Endothelial cell of umbilical vein (primary cell): ENCODE data around the gene FAM20B. TPM values are rescaled to one million over a fixed set of nuclear protein-coding genes. Genes with fewer than 3 reads are reported as not detected.

ENCODE experiments used
- BruUV-seq: library from RNA; stranded (reverse); fragments of 400-500 nt; replicated peaks from 2 replicates; lab custom pipeline; 2021; lab: Mats Ljungman, UMichigan
- CTCF ChIA-PET: fragments of 300-600, 350-600 bp; sonication (Branson Sonifier 250); formaldehyde crosslinking; loops from one replicate; lab custom pipeline; 2021; ENCODE audit warnings: antibody characterized with exemption, inconsistent platforms; lab: Charles Lee
- POLR2A ChIA-PET: fragments of 300-600, 350-600 bp; sonication (Branson Sonifier 250); formaldehyde crosslinking; loops from one replicate; lab custom pipeline; 2021; ENCODE audit warnings: antibody characterized with exemption, inconsistent platforms; lab: Charles Lee
- DNase-seq: peaks from one replicate; pipeline ENCODE4 v3.0.0-alpha.2; 2011; ENCODE audit warnings: low read depth, low spot score
- FAIRE-seq: peaks from 2 replicates; lab custom pipeline; 2011; peaks lifted over from hg19 to GRCh38; lab: Jason Lieb, UNC
- H2AFZ ChIP-seq: 2 replicates; pipeline ENCODE4 v1.6.0; 2012; ENCODE audit warnings: low read depth, low read length, control low read depth, inconsistent platforms
- H3K27ac ChIP-seq: 2 replicates; pipeline ENCODE4 v1.5.1; 2011; ENCODE audit warnings: low read depth, mild to moderate bottlenecking, control low read depth, low read length, moderate library complexity; ENCODE audit not compliant: insufficient read depth
- H3K27me3 ChIP-seq, 2 experiments: 2 replicates each; pipeline versions ENCODE4 v1.6.0 to v1.6.1; 2011; ENCODE audit warnings: low read length in 2 of 2, mixed read lengths in 1 of 2; ENCODE audit not compliant: control insufficient read depth in 2 of 2, insufficient read depth in 2 of 2
- H3K36me3 ChIP-seq, 2 experiments: 2 replicates in 1 of 2; 3 replicates in 1 of 2; pipeline ENCODE4 v1.5.1; 2011; ENCODE audit warnings: low read length in 2 of 2, mild to moderate bottlenecking in 1 of 2, moderate library complexity in 1 of 2; ENCODE audit not compliant: control insufficient read depth in 2 of 2, insufficient read depth in 2 of 2; ENCODE audit errors: extremely low read depth in 1 of 2
- H3K4me1 ChIP-seq: 3 replicates; pipeline ENCODE4 v1.5.1; 2011; ENCODE audit warnings: mild to moderate bottlenecking, low read length; ENCODE audit not compliant: control insufficient read depth, insufficient read depth; ENCODE audit errors: extremely low read depth
- H3K4me2 ChIP-seq: 2 replicates; pipeline ENCODE4 v1.6.1; 2011; ENCODE audit warnings: low read length, control low read depth, mixed read lengths; ENCODE audit not compliant: insufficient read depth
- H3K4me3 ChIP-seq, 3 experiments: fragments of 200-600 bp in 1 of 3; sonication (generic), shearing (Covaris generic) in 1 of 3; replicated peaks in 1 of 3; 2 replicates each; pipeline ENCODE4 v1.5.1; 2011 to 2016; ENCODE audit warnings: control low read depth in 3 of 3, low read length in 3 of 3, mild to moderate bottlenecking in 2 of 3, inconsistent platforms in 1 of 3, low read depth in 1 of 3, moderate library complexity in 1 of 3; ENCODE audit not compliant: insufficient read depth in 1 of 3
- H3K79me2 ChIP-seq: 2 replicates; pipeline ENCODE4 v1.6.0; 2012; ENCODE audit warnings: low read length, inconsistent platforms; ENCODE audit not compliant: control insufficient read depth, insufficient read depth
- H3K9ac ChIP-seq: replicated peaks from 2 replicates; pipeline ENCODE3; 2011; ENCODE audit warnings: low read length, control low read depth; ENCODE audit not compliant: insufficient read depth; ENCODE audit errors: extremely low read depth
- H3K9me1 ChIP-seq: replicated peaks from 3 replicates; pipeline ENCODE4 v1.6.0; 2011; ENCODE audit warnings: mild to moderate bottlenecking, low read length; ENCODE audit not compliant: control insufficient read depth, insufficient read depth; ENCODE audit errors: extremely low read depth
- H3K9me3 ChIP-seq: replicated peaks from 2 replicates; pipeline ENCODE4 v1.5.1; 2012; ENCODE audit warnings: low read length, inconsistent platforms; ENCODE audit not compliant: control insufficient read depth, insufficient read depth
- H4K20me1 ChIP-seq: replicated peaks from 2 replicates; pipeline ENCODE3; 2011; ENCODE audit warnings: mild to moderate bottlenecking, low read length; ENCODE audit not compliant: control insufficient read depth, insufficient read depth; ENCODE audit errors: extremely low read depth
- CTCF ChIP-seq, 2 donors: IDR thresholded peaks; 1 replicate in 1 of 2; 2 replicates in 1 of 2; pipeline ENCODE4 v1.5.1; 2011; ENCODE audit warnings: low read length in 2 of 2, mild to moderate bottlenecking in 2 of 2, moderate library complexity in 2 of 2, control low read depth in 1 of 2, inconsistent platforms in 1 of 2, low read depth in 1 of 2; ENCODE audit not compliant: insufficient read depth in 1 of 2; ENCODE audit errors: extremely low read depth in 1 of 2
- EZH2 ChIP-seq: IDR thresholded peaks from 2 replicates; pipeline ENCODE4 v1.6.1; 2012; ENCODE audit warnings: borderline replicate concordance, low read depth, mild to moderate bottlenecking, moderate library complexity, low read length, inconsistent platforms; ENCODE audit not compliant: severe bottlenecking
- FOS ChIP-seq: IDR thresholded peaks from 2 replicates; pipeline ENCODE4 v1.6.1; 2011; ENCODE audit warnings: mild to moderate bottlenecking, low read length, moderate library complexity, borderline replicate concordance; ENCODE audit not compliant: insufficient read depth
- GATA2 ChIP-seq: IDR thresholded peaks from 2 replicates; pipeline ENCODE4 v1.7.0; 2011; ENCODE audit warnings: low read depth, mild to moderate bottlenecking, moderate library complexity, mixed read lengths, low read length; ENCODE audit not compliant: insufficient read length, insufficient read depth
- JUN ChIP-seq: IDR thresholded peaks from 2 replicates; pipeline ENCODE4 v1.6.1; 2011; ENCODE audit warnings: borderline replicate concordance, low read depth; ENCODE audit not compliant: insufficient read length, insufficient read depth
- MAX ChIP-seq: IDR thresholded peaks from 2 replicates; pipeline ENCODE4 v1.6.1; 2011; ENCODE audit not compliant: insufficient read depth, insufficient read length
- MYC ChIP-seq: IDR thresholded peaks from one replicate; pipeline ENCODE4 v1.6.1; 2011; ENCODE audit warnings: mild to moderate bottlenecking, low read depth, low read length
- POLR2A ChIP-seq: IDR thresholded peaks from 2 replicates; pipeline ENCODE4 v1.6.1; 2012; ENCODE audit warnings: low read depth, mild to moderate bottlenecking, control low read depth, low read length
- POLR2AphosphoS5 ChIP-seq: IDR thresholded peaks from 2 replicates; pipeline ENCODE4 v1.6.1; 2012; ENCODE audit warnings: low read depth, mild to moderate bottlenecking, control low read depth, low read length, moderate library complexity; ENCODE audit not compliant: insufficient read depth
- dilution Hi-C: fragments of 300-500 bp; cut with MboI; formaldehyde crosslinking; loops from one replicate; pipeline ENCODE4 v1.15.0; 2019; ENCODE audit warnings: low sequenced_read_pairs; ENCODE audit not compliant: extremely low pct_ligation_motif_present
- intact Hi-C: fragments of 100-400 bp; cut with micrococcal nuclease; formaldehyde crosslinking; loops from one replicate; pipeline ENCODE4 v1.10.0; 2022
- polyA plus RNA-seq, 4 experiments: library from polyadenylated mRNA; depleted of rRNA in 3 of 4; stranded (reverse) in 3 of 4; unstranded in 1 of 4; fragments of >200 nt; gene quantifications; 2 replicates each; pipeline versions ENCODE4 v1.2.1 to v1.2.3, GENCODE V29; 2011 to 2012; ENCODE audit warnings: missing spikeins in 1 of 4
- total RNA-seq: library from RNA; stranded (reverse); gene quantifications from 2 replicates; pipeline ENCODE4 v1.2.3, GENCODE V29; 2021

FAM20B gene
- total and polyA plus RNA-seq, 2 donors (not counting 3 experiments of a cell fraction or from before 2014, with no cell fraction given): 10.0 to 35.1 TPM

- Histone ChIP-seq H3K27me3 (no peaks in the 10 kb centered on the region), H3K4me3 (peak within 1 kb of the TSS; percentile 68 to 80 (median 77)), H3K4me1 (peaks cover 14% of the 10 kb centered on the region), H3K9me1 (no peaks in the 10 kb centered on the region), H4K20me1 (no peaks in the 10 kb centered on the region), H2AFZ (peak within 1 kb of the TSS; percentile 24), H3K9ac (peak within 1 kb of the TSS; percentile 73), H3K4me2 (peak within 1 kb of the TSS; percentile 91), H3K79me2 (peaks cover 12% of the 10 kb centered on the region), H3K36me3 (no peaks in the 10 kb centered on the region), H3K27ac (peak within 1 kb of the TSS; percentile 62), H3K9me3 (no peaks in the 10 kb centered on the region)
- FAIRE-seq: peak; percentile 97
- CTCF ChIA-PET: interaction anchor here (0.8 to 4.5 kb wide), 8 partner anchors 24 to 733 kb away, joined by 3 to 27 read pairs (median 3); no protein-coding TSS in a partner anchor
- intact Hi-C loops: loop anchor here (5.0 kb wide), 2 partner anchors 550 to 730 kb away; no protein-coding TSS in a partner anchor
- TF ChIP-seq JUN (no peak), FOS (no peak), MAX (peak; percentile 53), CTCF (IDR thresholded peaks at IDR 0.05; ENCODE audit: extremely low read depth in 1 of 2, insufficient read depth in 1 of 2, low read depth in 1 of 2, low read length in 2 of 2) (no peak), POLR2AphosphoS5 (peak; percentile 80), GATA2 (no peak), EZH2 (no peak), POLR2A (peak; percentile 88), MYC (no peak)
- dilution Hi-C loops: no loop called here
- no TSS peak for BruUV-seq
- peak; percentile 89 for DNase-seq
- POLR2A ChIA-PET: no interaction called here
Observed at GRCh38 chr1:179081687-179082332, 56.1 kb downstream of the FAM20B start, which contains the start of gene TOR3A. TOR3A (plus strand) TSS chr1:179082070; CDS start chr1:179082129, 59 bp downstream.
